ENCODE results near the gene FBXO22.
"Not testable (repeated sequence)": the region's sequence is repeated elsewhere in the genome, so short reads cannot be mapped to it uniquely, and the experiment has no call there.

Gene FBXO22

DNA sequence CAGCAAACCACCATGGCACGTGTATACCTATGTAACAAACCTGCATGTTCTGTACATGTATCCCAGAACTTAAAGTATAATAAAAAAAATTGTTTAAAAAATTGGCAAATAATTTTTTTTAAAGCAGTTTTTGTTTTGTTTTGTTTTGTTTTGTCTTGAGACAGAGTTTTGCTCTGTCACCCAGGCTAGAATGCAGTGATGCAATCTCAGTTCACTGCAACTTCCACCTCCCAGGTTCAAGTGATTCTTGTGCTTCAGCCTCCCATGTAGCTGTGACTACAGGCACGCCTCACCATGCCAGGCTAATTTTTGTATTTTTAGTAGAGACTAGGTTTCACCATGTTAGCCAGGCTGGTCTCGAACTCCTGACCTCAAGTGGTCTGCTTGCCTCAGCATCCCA is 81.0 kb downstream of the FBXO22 start:
- not testable (repeated sequence) for DNase-seq

DNA sequence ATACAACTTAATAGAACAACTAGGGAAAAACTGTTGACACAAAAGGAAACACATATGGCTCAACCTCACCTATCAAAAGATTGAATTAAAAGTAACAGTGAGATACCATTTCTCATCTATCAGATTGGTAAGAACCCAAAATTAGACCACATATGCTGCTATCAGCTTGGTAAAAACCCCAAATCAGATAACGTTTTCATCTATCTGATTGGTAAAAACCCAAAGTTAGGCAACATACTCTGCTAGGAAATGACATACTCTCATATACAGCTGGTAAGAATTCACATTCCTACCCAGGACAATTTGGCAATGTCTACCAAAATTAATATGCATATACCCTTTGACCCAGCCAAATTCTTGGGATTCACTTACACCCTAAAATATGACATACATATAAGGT is 82.3 kb downstream of the FBXO22 start:
- DNase-seq = no peak

DNA sequence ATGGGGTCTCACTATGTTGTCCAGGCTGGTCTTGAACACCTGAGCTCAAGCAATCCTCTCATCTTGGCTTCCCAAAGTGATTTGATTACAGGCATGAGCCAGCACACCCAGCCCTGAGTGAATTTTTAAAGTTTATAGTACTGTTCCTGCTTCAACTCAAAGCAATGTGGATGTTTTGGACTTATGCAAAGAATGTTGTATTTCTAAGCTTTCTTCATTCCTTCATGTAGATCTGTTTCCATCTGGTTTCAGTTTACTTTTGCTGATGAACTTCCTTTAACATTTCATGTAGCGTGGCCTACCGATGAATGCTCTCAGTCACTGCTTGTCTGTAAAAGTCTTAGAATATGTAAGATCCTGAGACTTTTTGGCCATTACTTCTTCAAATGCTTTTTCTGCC is 85.4 kb downstream of the FBXO22 start:
- DNase-seq = no peak

- DNase-seq = no peak
Measured at GRCh38 chr15:75989875-75990274, 86.2 kb downstream of the FBXO22 start.
